Mesenchymal stem cell (in vitro differentiated cells and primary cell): ENCODE measurements around the gene RASL10A.
A peak's percentile ranks its signal among the peaks of the same experiment; 100 is the strongest.

Source experiments
- DNase-seq: peaks from one replicate; pipeline ENCODE4 v3.0.0-alpha.2; 2013
- H2AFZ ChIP-seq: one replicate; pipeline ENCODE4 v1.6.1; 2013; ENCODE audit warnings: low read depth, mild to moderate bottlenecking, control low read depth, inconsistent platforms, low read length, moderate library complexity
- H2AK5ac ChIP-seq: 2 replicates; pipeline ENCODE4 v1.6.1; 2013; ENCODE audit warnings: low read length, moderate library complexity, mild to moderate bottlenecking, inconsistent platforms; ENCODE audit not compliant: severe bottlenecking
- H2BK120ac ChIP-seq: one replicate; pipeline ENCODE4 v1.6.1; 2013; ENCODE audit warnings: low read depth, mild to moderate bottlenecking, inconsistent platforms, low read length, moderate library complexity
- H2BK12ac ChIP-seq, 2 experiments: one replicate each; pipeline ENCODE4 v1.6.1; 2013; ENCODE audit warnings: inconsistent platforms in 2 of 2, low read length in 2 of 2, mild to moderate bottlenecking in 2 of 2, moderate library complexity in 2 of 2, control low read depth in 1 of 2
- H2BK15ac ChIP-seq: one replicate; pipeline ENCODE4 v1.6.1; 2013; ENCODE audit warnings: mild to moderate bottlenecking, low read depth, inconsistent platforms; ENCODE audit not compliant: poor library complexity, severe bottlenecking
- H2BK5ac ChIP-seq: 2 replicates; pipeline ENCODE4 v1.6.1; 2013; ENCODE audit warnings: low read depth, mild to moderate bottlenecking, low read length, control low read depth, inconsistent platforms; ENCODE audit not compliant: poor library complexity, severe bottlenecking
- H3K14ac ChIP-seq, 2 experiments: one replicate each; pipeline ENCODE4 v1.6.1; 2013; ENCODE audit warnings: inconsistent platforms in 2 of 2, low read length in 2 of 2, control low read depth in 1 of 2, mild to moderate bottlenecking in 1 of 2, moderate library complexity in 1 of 2
- H3K18ac ChIP-seq, 2 experiments: one replicate each; pipeline ENCODE4 v1.6.1; 2013; ENCODE audit warnings: inconsistent platforms in 2 of 2, low read length in 2 of 2, control low read depth in 1 of 2, low read depth in 1 of 2, mild to moderate bottlenecking in 1 of 2
- H3K23ac ChIP-seq, 2 experiments: one replicate each; pipeline ENCODE4 v1.6.1; 2013; ENCODE audit warnings: inconsistent platforms in 2 of 2, low read length in 2 of 2, mild to moderate bottlenecking in 2 of 2, moderate library complexity in 2 of 2, control low read depth in 1 of 2
- H3K27ac ChIP-seq: 2 replicates; pipeline ENCODE4 v1.5.1; 2013; ENCODE audit warnings: mild to moderate bottlenecking, moderate library complexity, low read length, control low read depth, inconsistent platforms; ENCODE audit not compliant: poor library complexity, severe bottlenecking
- H3K27me3 ChIP-seq, 2 experiments: 2 replicates each; pipeline versions ENCODE4 v1.6.1 to v1.7.0; 2013; ENCODE audit warnings: low read length in 2 of 2, mild to moderate bottlenecking in 2 of 2, moderate library complexity in 2 of 2, control low read depth in 1 of 2, inconsistent platforms in 1 of 2; ENCODE audit not compliant: control insufficient read depth in 1 of 2, insufficient read depth in 1 of 2
- H3K36me3 ChIP-seq, 2 experiments: 2 replicates each; pipeline versions ENCODE4 v1.6.1 to v1.7.0; 2013; ENCODE audit warnings: low read length in 2 of 2, control low read depth in 1 of 2, inconsistent platforms in 1 of 2, low read depth in 1 of 2, mild to moderate bottlenecking in 1 of 2; ENCODE audit not compliant: insufficient read depth in 2 of 2, control insufficient read depth in 1 of 2
- H3K4ac ChIP-seq, 2 experiments: one replicate each; pipeline ENCODE4 v1.6.1; 2013; ENCODE audit warnings: inconsistent platforms in 2 of 2, low read length in 2 of 2, mild to moderate bottlenecking in 2 of 2, moderate library complexity in 2 of 2, control low read depth in 1 of 2, low read depth in 1 of 2
- H3K4me1 ChIP-seq: 2 replicates; pipeline ENCODE4 v1.6.1; 2013; ENCODE audit warnings: low read depth, low read length, control low read depth; ENCODE audit not compliant: control insufficient read depth, insufficient read depth
- H3K4me2 ChIP-seq: 2 replicates; pipeline ENCODE4 v1.6.1; 2013; ENCODE audit warnings: low read length, mild to moderate bottlenecking, inconsistent platforms; ENCODE audit not compliant: poor library complexity, severe bottlenecking
- H3K4me3 ChIP-seq, 2 experiments: 2 replicates each; pipeline versions ENCODE4 v1.5.1 to v1.7.0; 2013; ENCODE audit warnings: low read length in 2 of 2, mild to moderate bottlenecking in 2 of 2, control low read depth in 1 of 2, low read depth in 1 of 2; ENCODE audit not compliant: insufficient read depth in 1 of 2
- H3K79me1 ChIP-seq: replicated peaks from 2 replicates; pipeline ENCODE4 v1.6.1; 2013; ENCODE audit warnings: mild to moderate bottlenecking, control low read depth, low read length, inconsistent platforms; ENCODE audit not compliant: poor library complexity, severe bottlenecking
- H3K9ac ChIP-seq: 2 replicates; pipeline ENCODE4 v1.7.0; 2013; ENCODE audit warnings: mild to moderate bottlenecking, low read length, moderate library complexity
- H3K9me3 ChIP-seq: 2 replicates; pipeline ENCODE4 v1.7.0; 2013; ENCODE audit warnings: mild to moderate bottlenecking, low read length; ENCODE audit not compliant: control insufficient read depth
- H4K8ac ChIP-seq: one replicate; pipeline ENCODE4 v1.6.1; 2013; ENCODE audit warnings: inconsistent platforms, mild to moderate bottlenecking, low read length, moderate library complexity
- H4K91ac ChIP-seq: one replicate; pipeline ENCODE4 v1.6.1; 2013; ENCODE audit warnings: mild to moderate bottlenecking, low read length, inconsistent platforms
- WGBS: methylation state at CpG from one replicate; pipeline ENCODE4 v1.1.7; 2013; ENCODE audit warnings: mixed read lengths; 5-methylcytosine and 5-hydroxymethylcytosine counted together

Gene RASL10A

GRCh38 chr22:29312218-29313125 lies 3.0 kb downstream of the RASL10A start:
- no peak overlapping the region for H4K91ac ChIP-seq
- H3K14ac ChIP-seq: no peak overlapping the region
- no peak overlapping the region for H3K4me2 ChIP-seq
- DNase-seq: no peak
- H3K27me3 ChIP-seq: peaks cover 31 to 45% of the 10 kb centered on the region in 2 experiments
- H3K27ac ChIP-seq: no peak overlapping the region
- H3K4me3 ChIP-seq: no peak overlapping the region
- peaks cover 4 to 43% of the 10 kb centered on the region in 2 experiments for H3K36me3 ChIP-seq
- no peak overlapping the region for H2BK120ac ChIP-seq
- H3K9me3 ChIP-seq: no peaks in the 10 kb centered on the region
- H3K23ac ChIP-seq: no peak overlapping the region
- peaks cover 23% of the 10 kb centered on the region for H3K79me1 ChIP-seq
- peaks cover 58% of the 10 kb centered on the region for H3K4me1 ChIP-seq
- H3K9ac ChIP-seq: no peak overlapping the region
- 97% methylated on average over 25 of the region's 25 CpGs for WGBS
- H2AFZ ChIP-seq: no peak overlapping the region
- no peak overlapping the region for H3K4ac ChIP-seq
- no peak overlapping the region for H2BK5ac ChIP-seq
- H2BK15ac ChIP-seq: no peak overlapping the region
- H4K8ac ChIP-seq: no peak overlapping the region
- H2BK12ac ChIP-seq: peak overlapping the region in 1 of 2 experiments; percentile 11
- no peak overlapping the region for H3K18ac ChIP-seq
- H2AK5ac ChIP-seq: no peak overlapping the region

GRCh38 chr22:29311464-29312217 lies 3.9 kb downstream of the RASL10A start:
- no peak overlapping the region for H2BK12ac ChIP-seq
- no peak overlapping the region for H2BK120ac ChIP-seq
- no peak overlapping the region for H4K8ac ChIP-seq
- H3K27ac ChIP-seq: no peak overlapping the region
- peaks cover 23% of the 10 kb centered on the region for H3K79me1 ChIP-seq
- peak overlapping the region; percentile 33 for H2BK15ac ChIP-seq
- H3K4me3 ChIP-seq: peak overlapping the region in 1 of 2 experiments; percentile 61
- peaks cover 4 to 43% of the 10 kb centered on the region in 2 experiments for H3K36me3 ChIP-seq
- peak overlapping the region; percentile 89 for H3K9ac ChIP-seq
- H3K4me2 ChIP-seq: no peak overlapping the region
- H3K27me3 ChIP-seq: peaks cover 25 to 37% of the 10 kb centered on the region in 2 experiments
- no peak overlapping the region for H3K14ac ChIP-seq
- H3K9me3 ChIP-seq: no peaks in the 10 kb centered on the region
- H3K4me1 ChIP-seq: peaks cover 61% of the 10 kb centered on the region
- DNase-seq: no peak
- peak overlapping the region in 1 of 2 experiments; percentile 69 for H3K18ac ChIP-seq
- H2BK5ac ChIP-seq: no peak overlapping the region
- WGBS: 87% methylated on average over 50 of the region's 50 CpGs
- H3K4ac ChIP-seq: no peak overlapping the region
- no peak overlapping the region for H3K23ac ChIP-seq
- H2AK5ac ChIP-seq: no peak overlapping the region
- no peak overlapping the region for H4K91ac ChIP-seq
- H2AFZ ChIP-seq: no peak overlapping the region

GRCh38 chr22:29310863-29311339 lies 4.6 kb downstream of the RASL10A start:
- no peak overlapping the region for H2BK15ac ChIP-seq
- 26% methylated on average over 18 of the region's 18 CpGs for WGBS
- H3K18ac ChIP-seq: peak overlapping the region in 1 of 2 experiments; percentile 69
- no peak overlapping the region for H3K23ac ChIP-seq
- H4K91ac ChIP-seq: no peak overlapping the region
- H2BK12ac ChIP-seq: peak overlapping the region in 1 of 2 experiments; percentile 2
- H3K4me2 ChIP-seq: peak overlapping the region; percentile 34
- H2BK120ac ChIP-seq: no peak overlapping the region
- peaks cover 4 to 43% of the 10 kb centered on the region in 2 experiments for H3K36me3 ChIP-seq
- no peak overlapping the region for H3K27ac ChIP-seq
- peak overlapping the region in 1 of 2 experiments; percentile 61 for H3K4me3 ChIP-seq
- H2BK5ac ChIP-seq: no peak overlapping the region
- peak; percentile 98 for DNase-seq
- peaks cover 62% of the 10 kb centered on the region for H3K4me1 ChIP-seq
- no peak overlapping the region for H2AFZ ChIP-seq
- peak overlapping the region; percentile 89 for H3K9ac ChIP-seq
- H3K79me1 ChIP-seq: peaks cover 23% of the 10 kb centered on the region
- no peak overlapping the region for H4K8ac ChIP-seq
- H3K9me3 ChIP-seq: no peaks in the 10 kb centered on the region
- peaks cover 17 to 30% of the 10 kb centered on the region in 2 experiments for H3K27me3 ChIP-seq
- H2AK5ac ChIP-seq: no peak overlapping the region
- H3K14ac ChIP-seq: no peak overlapping the region
- no peak overlapping the region for H3K4ac ChIP-seq
